MG63 (cell line): ENCODE results near the gene OR51E2. TPM values are rescaled to one million over a fixed set of nuclear protein-coding genes. Genes with fewer than 3 reads are reported as not detected.

Experiments
- DNase-seq: peaks from one replicate; pipeline ENCODE4 v3.0.0-alpha.2; 2020
- H3K27me3 ChIP-seq: fragments of 250-450 bp; sonication (Bioruptor Pico); 2 replicates; pipeline ENCODE4 v1.5.1; 2020; ENCODE audit warnings: mild to moderate bottlenecking, moderate library complexity
- H3K36me3 ChIP-seq: fragments of 250-450 bp; sonication (Bioruptor Pico); 2 replicates; pipeline ENCODE4 v1.5.1; 2020; ENCODE audit warnings: mild to moderate bottlenecking, moderate library complexity
- H3K4me3 ChIP-seq: fragments of 250-450 bp; sonication (Bioruptor Pico); 2 replicates; pipeline ENCODE4 v1.5.1; 2020; ENCODE audit warnings: mild to moderate bottlenecking, moderate library complexity
- H3K9me3 ChIP-seq: fragments of 250-450 bp; sonication (Bioruptor Pico); 2 replicates; pipeline ENCODE4 v1.5.1; 2020; ENCODE audit warnings: mild to moderate bottlenecking, moderate library complexity
- total RNA-seq: library from RNA; depleted of rRNA; stranded (reverse); fragments of >200 nt; shearing (Covaris generic); gene quantifications from 2 replicates; pipeline ENCODE4 v1.2.3, GENCODE V29; 2014; ENCODE audit warnings: low replicate concordance; rRNA removed

OR51E2 gene
- total RNA-seq, 1 experiment from 2014 or later, result 0.23 TPM

DNA sequence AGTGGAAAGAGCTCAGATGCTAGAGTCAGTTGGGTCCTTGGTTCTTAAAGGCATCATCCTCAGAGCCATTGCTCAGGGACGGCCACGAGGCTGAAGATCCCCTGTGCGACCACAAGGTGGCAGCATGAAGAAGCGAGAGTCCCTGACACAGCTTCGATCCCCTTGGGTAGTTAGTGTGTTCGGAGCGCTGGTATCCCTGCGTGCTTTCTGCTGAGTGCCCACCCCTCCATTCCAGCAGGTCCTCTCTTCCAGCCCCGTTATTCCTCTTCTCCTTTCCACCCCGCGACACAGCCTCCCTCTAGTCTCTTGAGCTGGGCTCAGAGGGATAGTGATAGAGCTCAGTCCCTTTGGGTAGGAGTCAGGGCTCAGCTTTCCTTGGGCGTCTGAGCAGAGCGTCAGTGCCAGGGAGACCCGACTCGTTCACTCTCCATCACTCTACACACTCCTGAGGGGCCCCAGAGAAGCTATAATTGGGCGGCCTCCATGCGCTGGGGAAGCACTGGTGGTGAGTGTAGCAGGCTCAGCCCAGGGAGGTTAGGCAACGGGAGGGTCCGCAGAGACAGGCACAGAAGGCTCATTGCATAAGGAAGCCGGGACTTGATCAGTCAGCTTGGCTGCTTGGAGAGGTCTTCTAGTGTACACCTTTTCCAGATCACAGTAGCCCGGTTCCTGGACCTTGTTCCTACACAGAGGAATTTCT lies 60.5 kb downstream of the OR51E2 start, which contains the start of gene OR51D1:
Gene OR51D1 (plus strand): TSS at position 516 of the 700 bp plus-strand sequence. CDS start 2,314 bp downstream, outside the sequence.
- Histone ChIP-seq H3K27me3 (no peaks in the 10 kb centered on the region), H3K36me3 (no peaks in the 10 kb centered on the region), H3K9me3 (no peaks in the 10 kb centered on the region), H3K4me3 (peak within 1 kb of the TSS; percentile 27; the same call in 1 of the 2 replicates)
- peak; percentile 40 for DNase-seq

DNA sequence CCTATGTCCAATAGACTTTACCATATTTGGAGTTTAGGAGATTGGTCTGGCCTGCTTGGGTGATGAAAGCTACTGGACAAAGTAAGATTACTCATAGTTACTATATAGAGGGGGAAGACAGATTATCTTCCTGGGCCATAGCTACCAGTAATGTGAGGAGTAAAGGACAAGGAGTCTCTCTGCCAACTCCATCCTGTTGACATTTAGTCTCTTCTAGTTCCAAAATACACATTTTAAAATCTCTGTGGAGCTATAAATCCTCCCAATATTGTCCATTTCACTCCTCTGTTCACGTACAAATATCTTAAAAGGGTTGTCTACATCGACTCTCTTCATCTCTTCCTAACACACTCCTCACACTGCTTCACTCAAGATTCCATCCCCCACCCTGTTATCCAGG lies 61.5 kb downstream of the OR51E2 start:
- no peak for DNase-seq
- Histone ChIP-seq H3K36me3 (no peaks in the 10 kb centered on the region), H3K4me3 (no peak overlapping the region), H3K9me3 (no peaks in the 10 kb centered on the region), H3K27me3 (no peaks in the 10 kb centered on the region)

Other genes with a start within 250 kb of the OR51E2 start
- not detected in 2 replicates for gene OR52K2, start 248.6 kb downstream of the OR51E2 start, total RNA-seq
- not detected in 2 replicates for gene OR52K1, start 215.2 kb downstream of the OR51E2 start, total RNA-seq
- not detected in 2 replicates for gene OR52M1, start 152.7 kb downstream of the OR51E2 start, total RNA-seq
- not detected in 2 replicates for gene OR52I2, start 116.1 kb downstream of the OR51E2 start, total RNA-seq
- gene OR52I1, start 103.8 kb downstream of the OR51E2 start, total RNA-seq, result not detected in 2 replicates
- 6.2 and 9.9 TPM in 2 replicates for gene TRIM68, start 89.6 kb downstream of the OR51E2 start, total RNA-seq
- gene OR51D1, start 60.4 kb downstream of the OR51E2 start, total RNA-seq, result not detected in 2 replicates
- not detected in 2 replicates for gene OR51E1, start 53.9 kb downstream of the OR51E2 start, total RNA-seq
- gene MMP26, start 6.9 kb upstream of the OR51E2 start, total RNA-seq, result 0.43 TPM in 1 of 2 replicates, not detected in the other
- gene OR51F1, start 72.1 kb upstream of the OR51E2 start, total RNA-seq, result not detected in 2 replicates
- gene OR52R1, start 106.5 kb upstream of the OR51E2 start, total RNA-seq, result not detected in 2 replicates
- gene OR51F2, start 123.5 kb upstream of the OR51E2 start, total RNA-seq, result not detected in 2 replicates
- not detected in 2 replicates for gene OR51S1, start 151.4 kb upstream of the OR51E2 start, total RNA-seq
- gene OR51T1, start 184.0 kb upstream of the OR51E2 start, total RNA-seq, result not detected in 2 replicates
- not detected in 2 replicates for gene OR51A7, start 205.9 kb upstream of the OR51E2 start, total RNA-seq
- gene OR51G2, start 221.5 kb upstream of the OR51E2 start, total RNA-seq, result not detected in 2 replicates
- gene OR51G1, start 226.5 kb upstream of the OR51E2 start, total RNA-seq, result not detected in 2 replicates
- gene OR51A4, start 249.8 kb upstream of the OR51E2 start, total RNA-seq, result not detected in 2 replicates